Endometrial microvascular endothelial cells (primary cell): Measurements from ENCODE around the gene MAEA. TPM values are rescaled to one million over a fixed set of nuclear protein-coding genes. Genes with fewer than 3 reads are reported as not detected.
"Not testable (repeated sequence)": the region's sequence is repeated elsewhere in the genome, so short reads cannot be mapped to it uniquely, and the experiment has no call there.

Source experiments
- in situ Hi-C: cut with HindIII; loops from 2 replicates; pipeline ENCODE4 v1.10.0; 2017; ENCODE audit warnings: low sequenced_read_pairs, low pct_unique_long_range_greater_than_20kb; ENCODE audit errors: inconsistent ontology term
- total RNA-seq: library from RNA; depleted of rRNA; stranded (reverse); fragments of >200 nt; gene quantifications from one replicate; pipeline ENCODE4 v1.2.3, GENCODE V29; 2015; ENCODE audit errors: inconsistent ontology term

The MAEA gene
- total RNA-seq, 1 donor from 2014 or later, result 61.2 TPM

- in situ Hi-C loops, result no loop called here
Measured at GRCh38 chr4:1369479-1370079, 79.9 kb downstream of the MAEA start.

GRCh38 chr4:1370321-1371124 is 80.8 kb downstream of the MAEA start:
- in situ Hi-C loops, result no loop called here

DNA sequence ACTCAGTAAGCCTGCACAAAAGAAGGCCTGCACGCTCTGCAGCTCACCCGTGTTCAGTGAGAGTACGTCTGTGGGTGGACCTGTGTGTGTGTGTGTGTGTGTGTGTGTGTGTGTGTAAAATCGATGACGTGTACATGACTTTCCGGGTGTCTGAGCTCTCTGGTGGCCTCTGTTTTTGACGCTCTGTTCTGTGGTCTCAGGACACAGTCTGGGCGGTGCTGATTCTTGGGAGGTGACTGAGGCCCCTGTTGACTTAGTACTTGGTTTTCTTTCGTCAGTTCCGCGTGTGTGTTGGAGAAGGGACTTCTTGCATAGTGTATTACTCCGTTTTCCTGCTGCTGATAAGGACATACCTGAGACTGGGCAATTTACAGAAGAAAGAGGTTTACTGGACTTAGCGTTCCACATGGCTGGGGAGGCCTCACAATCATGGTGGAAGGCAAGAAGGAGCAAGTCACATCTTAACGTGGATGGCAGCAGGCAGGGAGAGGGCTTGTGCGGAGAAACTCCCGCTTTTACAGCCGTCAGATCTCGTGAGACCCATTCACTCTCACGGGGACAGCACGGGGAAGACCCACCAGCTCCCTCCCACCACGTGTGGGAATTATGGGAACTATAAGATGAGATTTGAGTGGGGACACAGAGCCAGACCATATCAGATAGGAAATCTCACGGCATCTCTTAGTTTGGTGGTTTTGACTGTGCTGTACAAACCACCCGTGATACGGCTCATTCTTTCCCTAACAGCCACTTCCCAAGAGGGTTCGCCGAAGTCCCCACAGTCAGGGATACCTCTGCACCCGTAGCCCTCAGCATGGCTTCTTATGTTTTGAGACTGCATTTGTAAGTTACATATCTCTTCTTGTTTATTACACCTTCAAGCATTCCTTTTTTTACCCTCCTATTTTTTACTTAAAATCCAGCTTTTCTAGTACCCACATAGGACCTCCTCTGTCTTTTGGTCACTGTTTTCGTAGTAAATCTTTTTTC is 81.8 kb downstream of the MAEA start:
- in situ Hi-C loops, result no loop called here

GRCh38 chr4:1372576-1372975 is 82.9 kb downstream of the MAEA start:
- in situ Hi-C loops, result not testable (repeated sequence)

DNA sequence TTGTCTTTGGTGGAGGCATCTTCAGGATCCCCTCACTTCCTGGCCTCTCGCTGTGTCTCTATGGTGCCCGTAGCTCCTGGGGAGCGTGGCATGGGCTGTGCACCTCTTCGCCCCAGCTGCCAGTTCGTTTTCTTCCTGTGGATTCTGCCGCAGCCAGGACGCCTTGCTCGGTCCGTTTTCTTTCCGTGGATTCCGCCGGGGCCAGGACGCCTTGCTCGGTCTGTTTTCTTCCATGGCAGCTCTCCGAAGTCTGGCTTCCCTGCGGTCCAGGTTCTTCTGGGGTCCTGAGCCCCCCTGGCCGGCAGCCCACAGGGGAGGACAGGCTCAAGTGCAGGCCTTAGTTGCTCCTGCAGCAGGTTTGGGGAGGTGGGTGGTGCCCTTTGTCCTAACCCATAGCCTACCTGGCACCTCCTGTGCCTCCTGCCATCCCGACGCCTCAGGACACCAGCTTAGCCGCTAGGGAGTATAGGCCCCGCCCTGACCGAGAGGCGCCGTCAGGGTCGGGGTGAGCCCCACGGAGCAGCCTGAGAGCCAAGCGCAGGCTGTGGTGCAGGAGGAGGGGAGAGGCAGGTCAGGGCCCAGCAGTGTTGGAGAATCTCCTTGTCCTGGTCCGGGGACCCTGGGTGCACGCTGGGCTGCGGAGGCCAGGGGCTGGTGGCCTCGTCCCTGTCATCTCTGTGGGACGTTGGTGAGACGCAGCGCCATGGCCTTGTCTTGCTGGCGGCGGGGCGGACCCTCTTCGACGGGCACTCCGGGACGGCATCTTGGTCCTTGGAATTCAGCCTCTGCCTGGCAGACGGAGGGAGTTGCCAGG is 84.4 kb downstream of the MAEA start:
- in situ Hi-C loops, result no loop called here

DNA sequence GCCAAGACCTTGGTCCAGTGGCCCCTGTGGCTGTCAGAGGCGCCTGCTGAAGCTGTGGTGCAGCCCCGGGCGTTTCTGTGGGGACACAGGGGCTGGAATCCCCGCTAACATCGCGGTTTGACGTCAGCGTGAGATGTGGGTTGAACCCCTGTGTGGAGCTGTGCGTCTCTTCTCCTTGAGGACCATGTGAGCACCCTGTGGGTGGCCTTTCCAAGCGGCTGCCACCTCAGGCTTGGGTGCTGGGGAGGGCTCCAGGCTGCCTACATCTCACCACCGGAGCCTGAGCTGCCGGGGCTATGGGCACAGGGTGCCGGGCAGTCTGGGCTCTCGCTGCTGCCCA is 85.0 kb downstream of the MAEA start:
- in situ Hi-C loops, result no loop called here

GRCh38 chr4:1375051-1375721 is 85.5 kb downstream of the MAEA start:
- in situ Hi-C loops, result no loop called here

DNA sequence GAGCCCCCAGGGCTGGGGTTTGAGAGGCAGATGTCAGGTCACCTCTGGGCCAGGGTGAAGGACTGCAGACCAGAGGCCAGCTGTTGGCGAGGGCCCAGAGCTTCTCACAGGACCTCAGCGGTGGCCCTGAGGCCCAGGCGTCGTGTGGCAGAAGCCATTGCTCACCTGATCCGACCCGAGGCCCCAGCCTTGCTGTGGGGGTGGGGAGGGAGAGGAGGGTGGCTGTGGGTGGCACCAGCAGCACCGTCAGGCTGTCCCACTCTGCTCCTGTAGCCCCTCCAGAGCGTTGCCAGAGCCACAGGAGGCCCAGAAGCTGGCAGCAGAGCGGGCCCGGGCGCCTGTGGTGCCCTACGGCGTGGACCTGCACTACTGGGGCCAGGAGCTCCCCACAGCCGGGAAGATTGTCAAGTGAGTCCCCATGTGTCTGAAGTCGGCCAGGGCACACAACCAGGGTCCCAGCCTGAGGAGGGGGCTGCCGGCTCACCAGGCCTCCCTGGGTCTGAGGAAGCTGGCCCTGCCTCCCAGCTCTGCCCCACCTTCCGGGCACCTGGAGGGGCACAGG is 86.2 kb downstream of the MAEA start:
- in situ Hi-C loops, result no loop called here

DNA sequence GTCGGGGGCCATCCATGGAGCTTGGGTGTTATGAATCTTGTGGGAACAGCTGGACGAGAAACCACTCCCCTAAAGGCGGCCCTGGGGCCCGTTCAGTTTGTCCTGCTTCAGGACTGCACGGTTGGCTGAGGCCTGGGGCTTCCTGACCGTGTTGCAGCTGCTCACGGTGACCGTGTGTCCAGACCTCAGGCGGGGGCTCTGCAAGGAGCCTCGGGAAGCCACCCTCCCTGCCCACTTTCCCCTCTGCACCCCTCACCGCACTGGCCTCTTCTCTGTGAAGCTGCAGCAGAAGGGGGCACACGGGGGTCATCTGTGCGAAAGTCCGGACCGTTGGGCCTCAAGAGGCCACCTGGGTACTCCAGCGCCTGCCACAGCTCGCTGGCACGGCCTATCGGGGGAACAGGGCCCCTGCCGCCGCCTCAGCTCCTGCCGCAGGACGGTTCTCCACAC is 86.7 kb downstream of the MAEA start:
- in situ Hi-C loops, result no loop called here

DNA sequence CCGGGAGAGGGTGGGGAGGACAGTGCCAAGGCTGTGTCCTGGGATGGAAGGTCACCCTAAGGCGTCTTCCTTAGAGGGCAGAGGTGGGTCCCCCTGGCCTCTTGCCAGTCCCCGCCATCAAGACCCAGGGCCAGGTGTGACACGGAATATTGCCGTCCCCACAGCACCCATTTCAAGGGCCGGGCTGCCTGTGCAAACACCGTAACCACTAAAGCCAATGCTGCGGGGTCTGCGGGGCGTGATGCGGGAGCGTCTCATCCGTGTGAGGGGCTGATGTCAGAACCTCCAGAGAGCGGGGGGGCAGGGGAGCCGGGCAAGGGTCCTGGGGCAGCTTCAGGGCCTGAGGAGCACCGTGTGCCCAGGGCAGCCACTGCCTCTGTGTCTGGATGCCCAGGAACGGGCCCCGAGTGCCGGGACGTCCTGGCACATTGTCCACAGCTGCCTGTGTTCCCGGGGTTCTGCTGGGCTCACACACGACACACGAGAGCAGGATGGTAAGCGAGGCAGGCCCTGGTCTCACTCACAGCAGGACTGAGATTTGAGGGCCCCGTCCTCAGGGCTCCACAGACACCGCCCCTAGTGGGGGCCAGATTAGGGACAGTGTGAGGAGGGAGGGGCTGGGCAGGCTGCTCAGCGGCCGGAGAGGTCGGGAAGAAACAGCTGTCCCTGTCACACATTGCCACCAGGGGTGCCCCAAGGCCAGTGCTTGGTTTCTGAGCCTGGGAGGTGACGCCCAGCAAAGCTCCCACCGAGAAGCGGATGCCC is 87.3 kb downstream of the MAEA start:
- in situ Hi-C loops, result no loop called here

DNA sequence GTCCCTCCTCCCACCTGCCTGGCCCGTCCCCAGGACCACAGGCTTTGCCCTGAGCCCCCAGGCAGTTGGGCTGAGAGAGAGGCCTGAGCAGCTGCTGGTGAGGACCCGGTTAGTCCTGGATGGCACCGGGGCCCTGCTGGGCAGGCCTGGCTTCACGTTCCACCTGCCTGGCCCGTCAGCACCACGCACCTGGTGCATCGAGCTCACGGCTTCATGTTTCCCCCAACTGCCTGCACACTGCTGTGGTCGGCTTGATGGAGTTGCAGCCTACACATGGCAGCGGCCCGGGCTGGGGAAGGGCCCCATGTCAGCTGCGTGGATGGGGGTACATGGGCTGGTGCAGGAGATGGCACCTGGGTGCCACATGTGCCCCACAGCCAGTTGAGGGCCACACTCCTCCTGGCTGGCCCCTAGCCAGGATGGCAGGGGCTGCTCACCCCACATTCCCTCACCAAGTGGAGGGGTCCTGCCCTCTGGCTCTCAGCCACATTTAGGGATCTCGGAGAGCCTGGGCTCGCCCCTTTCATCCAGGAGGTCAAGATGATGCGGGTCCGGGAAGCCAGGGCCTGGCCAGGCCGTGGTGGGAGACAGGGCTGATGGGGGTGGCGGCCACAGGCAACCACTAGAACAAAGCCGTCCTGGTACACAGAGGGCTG is 88.0 kb downstream of the MAEA start:
- in situ Hi-C loops, result no loop called here

DNA sequence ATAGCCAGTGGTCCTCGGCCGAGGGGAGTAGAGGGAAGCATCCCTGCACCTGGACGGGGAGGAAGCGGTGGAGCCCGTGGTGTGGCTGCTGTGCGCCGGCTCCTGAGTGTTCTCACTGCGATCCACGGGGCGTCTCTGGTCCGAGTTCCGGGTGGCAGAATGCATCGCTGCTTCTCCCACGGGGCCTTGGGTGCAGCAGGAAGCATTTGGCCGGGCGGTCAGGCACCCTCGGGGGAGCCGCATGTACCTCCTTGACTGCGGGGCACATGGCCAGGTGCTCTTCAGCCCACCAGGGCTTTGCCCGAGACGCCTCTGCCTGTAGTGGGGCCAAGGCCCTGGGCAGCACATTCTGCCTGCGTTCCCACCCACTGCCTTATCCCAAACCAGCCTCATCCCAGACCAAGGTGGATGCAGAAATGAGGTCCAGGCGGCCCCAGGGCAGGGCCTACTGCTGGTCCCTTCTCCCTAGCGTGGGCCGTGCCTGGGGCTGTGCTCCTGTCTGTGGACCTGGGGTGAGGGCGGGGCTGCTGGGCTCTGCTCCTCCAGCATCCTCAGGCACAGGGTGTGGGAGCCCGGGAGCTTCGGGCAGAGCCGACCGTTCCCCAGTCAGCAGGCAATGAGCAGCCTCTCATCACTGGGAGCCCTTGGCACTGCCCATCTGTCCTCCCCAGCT is 89.0 kb downstream of the MAEA start:
- in situ Hi-C loops, result no loop called here

GRCh38 chr4:1379351-1379781 is 89.7 kb downstream of the MAEA start:
- in situ Hi-C loops, result no loop called here

- in situ Hi-C loops, result no loop called here
Measured at GRCh38 chr4:1379801-1380331, 90.2 kb downstream of the MAEA start.

DNA sequence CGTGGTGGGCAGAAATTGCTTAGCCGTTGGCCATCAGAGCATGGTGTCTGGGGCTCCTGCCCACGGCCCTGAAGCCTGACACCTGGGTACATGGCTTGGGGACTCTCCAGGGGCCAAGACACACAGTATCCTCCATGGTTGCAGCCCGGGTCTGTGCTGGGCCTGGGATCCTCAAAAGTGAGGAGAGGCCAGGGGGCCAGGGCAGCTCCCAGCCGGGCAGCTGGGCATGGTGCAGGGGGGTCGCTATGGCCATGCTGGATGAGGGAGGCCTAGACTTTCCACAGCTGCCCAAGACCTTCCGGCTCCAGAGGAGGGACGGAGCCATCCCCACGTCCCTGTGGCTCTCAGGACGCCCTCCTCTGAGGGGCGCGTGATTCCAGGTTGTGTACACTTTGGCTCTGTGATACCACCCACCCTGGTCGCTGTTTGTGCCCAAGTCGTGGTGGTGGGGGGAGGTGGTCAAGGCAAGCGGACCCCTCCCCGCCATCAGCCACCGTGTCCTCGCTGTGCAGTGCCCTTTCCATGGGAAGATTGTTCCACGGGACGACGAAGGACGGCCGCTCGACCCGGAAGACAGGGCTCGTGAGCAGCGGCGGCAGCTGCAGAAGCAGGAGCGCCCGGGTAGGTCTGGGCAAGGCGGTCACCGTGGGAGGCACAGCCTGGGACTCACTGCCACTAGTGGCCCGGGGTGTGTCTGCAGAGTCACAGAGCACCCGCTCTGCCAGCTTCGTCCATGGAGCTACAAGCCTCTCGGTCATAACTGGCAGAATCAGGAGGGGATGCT is 90.9 kb downstream of the MAEA start:
- in situ Hi-C loops, result no loop called here
